ENCODE results near the gene ZNF467.

ZNF467 gene

GRCh38 chr7:149743476-149744255, 29.7 kb downstream of the ZNF467 start:
- Histone ChIP-seq H3K4me3 (ENCODE audit: low read depth, low read length) (no peak overlapping the region), H3K36me3 (no peaks in the 10 kb centered on the region), H3K27me3 (ENCODE audit: insufficient read depth, low read depth, severe bottlenecking) (no peaks in the 10 kb centered on the region), H3K27ac (no peak overlapping the region), H3K9me3 (ENCODE audit: severe bottlenecking) (no peaks in the 10 kb centered on the region)
- TF ChIP-seq CTCF (IDR thresholded peaks at IDR 0.05; ENCODE audit: low read depth, low read length) = no peak
- DNase-seq = no peak

DNA sequence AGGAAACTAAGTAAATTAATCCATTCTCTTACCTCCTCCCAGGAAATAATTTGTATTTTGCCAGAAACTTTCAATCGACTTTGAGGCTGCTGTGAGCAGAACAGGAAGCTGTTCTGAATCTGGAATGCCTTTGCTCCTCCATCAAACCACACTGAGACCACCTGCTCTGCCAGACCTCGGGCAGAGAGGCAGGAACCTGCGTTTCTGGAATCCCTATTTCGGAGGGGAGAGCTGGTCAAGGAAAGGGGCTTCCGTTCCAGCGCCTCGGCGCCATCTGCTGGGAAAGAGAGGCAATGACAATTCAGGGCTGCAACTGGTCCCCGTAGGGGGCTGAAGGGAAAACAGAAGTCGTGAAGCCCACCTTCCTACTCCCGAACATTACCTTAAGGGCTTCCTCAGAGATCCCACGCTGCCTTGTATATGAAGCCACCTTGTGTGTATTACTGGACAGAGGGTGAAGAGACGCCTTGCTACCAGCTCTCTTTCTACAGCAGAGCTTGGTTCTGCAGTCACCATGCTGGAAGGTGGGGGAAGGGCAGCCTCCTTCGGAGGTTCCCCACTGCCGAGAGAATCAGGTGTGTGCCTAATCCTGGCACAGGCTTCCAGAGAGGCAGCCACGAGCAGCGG, 31.2 kb downstream of the ZNF467 start:
- H3K36me3 ChIP-seq = no peaks in the 10 kb centered on the region
- no peaks in the 10 kb centered on the region for H3K27me3 ChIP-seq (ENCODE audit: insufficient read depth, low read depth, severe bottlenecking)
- no peaks in the 10 kb centered on the region for H3K9me3 ChIP-seq (ENCODE audit: severe bottlenecking)
- peak; percentile 76 for DNase-seq
- H3K27ac ChIP-seq = no peak overlapping the region
- H3K4me3 ChIP-seq (ENCODE audit: low read depth, low read length) = peak overlapping the region; percentile 50
- peak; percentile 89 for TF ChIP-seq CTCF (IDR thresholded peaks at IDR 0.05; ENCODE audit: low read depth, low read length)

DNA sequence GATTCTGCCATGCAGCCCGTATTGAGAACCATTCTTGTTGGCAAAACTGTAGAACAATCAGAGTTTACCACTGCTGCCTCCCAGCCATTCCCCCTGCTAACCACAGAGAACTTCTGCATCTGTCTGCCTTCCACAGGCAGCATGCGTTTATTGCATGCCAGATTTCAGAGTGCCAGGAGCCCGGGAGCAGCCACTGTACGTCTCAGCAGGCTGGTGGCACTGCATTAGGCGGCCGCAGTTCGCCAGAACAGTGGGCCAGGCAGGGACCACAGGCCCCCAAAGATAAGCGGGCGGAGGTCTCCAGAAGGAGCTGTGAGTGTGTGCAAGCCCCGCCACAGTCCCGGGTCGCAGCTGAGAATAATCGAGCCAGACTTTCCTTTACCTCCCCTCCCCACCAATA, 31.8 kb downstream of the ZNF467 start:
- DNase-seq = no peak

GRCh38 chr7:149736478-149737360, 36.7 kb downstream of the ZNF467 start:
- Histone ChIP-seq H3K27ac (no peak overlapping the region), H3K9me3 (ENCODE audit: severe bottlenecking) (no peaks in the 10 kb centered on the region), H3K36me3 (peaks cover under 1% of the 10 kb centered on the region), H3K4me3 (ENCODE audit: low read depth, low read length) (no peak overlapping the region), H3K27me3 (ENCODE audit: insufficient read depth, low read depth, severe bottlenecking) (no peaks in the 10 kb centered on the region)
- no peak for DNase-seq
- TF ChIP-seq CTCF (IDR thresholded peaks at IDR 0.05; ENCODE audit: low read depth, low read length) = no peak

More for the DNA sequence above, 31.8 kb downstream of the ZNF467 start:
- Histone ChIP-seq H3K9me3 (ENCODE audit: severe bottlenecking) (no peaks in the 10 kb centered on the region), H3K27ac (no peak overlapping the region), H3K36me3 (no peaks in the 10 kb centered on the region), H3K27me3 (ENCODE audit: insufficient read depth, low read depth, severe bottlenecking) (no peaks in the 10 kb centered on the region), H3K4me3 (ENCODE audit: low read depth, low read length) (peak overlapping the region; percentile 50)
- no peak for TF ChIP-seq CTCF (IDR thresholded peaks at IDR 0.05; ENCODE audit: low read depth, low read length)

- TF ChIP-seq CTCF (IDR thresholded peaks at IDR 0.05; ENCODE audit: low read depth, low read length) = no peak
- Histone ChIP-seq H3K36me3 (peaks cover 4% of the 10 kb centered on the region), H3K9me3 (ENCODE audit: severe bottlenecking) (no peaks in the 10 kb centered on the region), H3K27me3 (ENCODE audit: insufficient read depth, low read depth, severe bottlenecking) (no peaks in the 10 kb centered on the region), H3K27ac (no peak overlapping the region), H3K4me3 (ENCODE audit: low read depth, low read length) (no peak overlapping the region)
- DNase-seq = no peak
Measured at GRCh38 chr7:149735779-149736477, 37.5 kb downstream of the ZNF467 start.

Data from WERI-Rb-1 (cell line).